Endothelial cell of umbilical vein (primary cell): Measurements from ENCODE around the gene KERA. TPM values are rescaled to one million over a fixed set of nuclear protein-coding genes. Genes with fewer than 3 reads are reported as not detected.

Experiments used
- BruUV-seq: library from RNA; stranded (reverse); fragments of 400-500 nt; replicated peaks from 2 replicates; lab custom pipeline; 2021; lab: Mats Ljungman, UMichigan
- CTCF ChIA-PET: fragments of 300-600, 350-600 bp; sonication (Branson Sonifier 250); formaldehyde crosslinking; loops from one replicate; lab custom pipeline; 2021; ENCODE audit warnings: antibody characterized with exemption, inconsistent platforms; lab: Charles Lee
- POLR2A ChIA-PET: fragments of 300-600, 350-600 bp; sonication (Branson Sonifier 250); formaldehyde crosslinking; loops from one replicate; lab custom pipeline; 2021; ENCODE audit warnings: antibody characterized with exemption, inconsistent platforms; lab: Charles Lee
- DNase-seq: peaks from one replicate; pipeline ENCODE4 v3.0.0-alpha.2; 2011; ENCODE audit warnings: low read depth, low spot score
- FAIRE-seq: peaks from 2 replicates; lab custom pipeline; 2011; peaks lifted over from hg19 to GRCh38; lab: Jason Lieb, UNC
- H2AFZ ChIP-seq: 2 replicates; pipeline ENCODE4 v1.6.0; 2012; ENCODE audit warnings: low read depth, low read length, control low read depth, inconsistent platforms
- H3K27ac ChIP-seq: 2 replicates; pipeline ENCODE4 v1.5.1; 2011; ENCODE audit warnings: low read depth, mild to moderate bottlenecking, control low read depth, low read length, moderate library complexity; ENCODE audit not compliant: insufficient read depth
- H3K27me3 ChIP-seq, 2 experiments: 2 replicates each; pipeline versions ENCODE4 v1.6.0 to v1.6.1; 2011; ENCODE audit warnings: low read length in 2 of 2, mixed read lengths in 1 of 2; ENCODE audit not compliant: control insufficient read depth in 2 of 2, insufficient read depth in 2 of 2
- H3K36me3 ChIP-seq, 2 experiments: 2 replicates in 1 of 2; 3 replicates in 1 of 2; pipeline ENCODE4 v1.5.1; 2011; ENCODE audit warnings: low read length in 2 of 2, mild to moderate bottlenecking in 1 of 2, moderate library complexity in 1 of 2; ENCODE audit not compliant: control insufficient read depth in 2 of 2, insufficient read depth in 2 of 2; ENCODE audit errors: extremely low read depth in 1 of 2
- H3K4me1 ChIP-seq: 3 replicates; pipeline ENCODE4 v1.5.1; 2011; ENCODE audit warnings: mild to moderate bottlenecking, low read length; ENCODE audit not compliant: control insufficient read depth, insufficient read depth; ENCODE audit errors: extremely low read depth
- H3K4me2 ChIP-seq: 2 replicates; pipeline ENCODE4 v1.6.1; 2011; ENCODE audit warnings: low read length, control low read depth, mixed read lengths; ENCODE audit not compliant: insufficient read depth
- H3K4me3 ChIP-seq, 3 experiments: fragments of 200-600 bp in 1 of 3; sonication (generic), shearing (Covaris generic) in 1 of 3; replicated peaks in 1 of 3; 2 replicates each; pipeline ENCODE4 v1.5.1; 2011 to 2016; ENCODE audit warnings: control low read depth in 3 of 3, low read length in 3 of 3, mild to moderate bottlenecking in 2 of 3, inconsistent platforms in 1 of 3, low read depth in 1 of 3, moderate library complexity in 1 of 3; ENCODE audit not compliant: insufficient read depth in 1 of 3
- H3K79me2 ChIP-seq: 2 replicates; pipeline ENCODE4 v1.6.0; 2012; ENCODE audit warnings: low read length, inconsistent platforms; ENCODE audit not compliant: control insufficient read depth, insufficient read depth
- H3K9ac ChIP-seq: replicated peaks from 2 replicates; pipeline ENCODE3; 2011; ENCODE audit warnings: low read length, control low read depth; ENCODE audit not compliant: insufficient read depth; ENCODE audit errors: extremely low read depth
- H3K9me1 ChIP-seq: replicated peaks from 3 replicates; pipeline ENCODE4 v1.6.0; 2011; ENCODE audit warnings: mild to moderate bottlenecking, low read length; ENCODE audit not compliant: control insufficient read depth, insufficient read depth; ENCODE audit errors: extremely low read depth
- H3K9me3 ChIP-seq: replicated peaks from 2 replicates; pipeline ENCODE4 v1.5.1; 2012; ENCODE audit warnings: low read length, inconsistent platforms; ENCODE audit not compliant: control insufficient read depth, insufficient read depth
- H4K20me1 ChIP-seq: replicated peaks from 2 replicates; pipeline ENCODE3; 2011; ENCODE audit warnings: mild to moderate bottlenecking, low read length; ENCODE audit not compliant: control insufficient read depth, insufficient read depth; ENCODE audit errors: extremely low read depth
- EZH2 ChIP-seq: IDR thresholded peaks from 2 replicates; pipeline ENCODE4 v1.6.1; 2012; ENCODE audit warnings: borderline replicate concordance, low read depth, mild to moderate bottlenecking, moderate library complexity, low read length, inconsistent platforms; ENCODE audit not compliant: severe bottlenecking
- FOS ChIP-seq: IDR thresholded peaks from 2 replicates; pipeline ENCODE4 v1.6.1; 2011; ENCODE audit warnings: mild to moderate bottlenecking, low read length, moderate library complexity, borderline replicate concordance; ENCODE audit not compliant: insufficient read depth
- GATA2 ChIP-seq: IDR thresholded peaks from 2 replicates; pipeline ENCODE4 v1.7.0; 2011; ENCODE audit warnings: low read depth, mild to moderate bottlenecking, moderate library complexity, mixed read lengths, low read length; ENCODE audit not compliant: insufficient read length, insufficient read depth
- JUN ChIP-seq: IDR thresholded peaks from 2 replicates; pipeline ENCODE4 v1.6.1; 2011; ENCODE audit warnings: borderline replicate concordance, low read depth; ENCODE audit not compliant: insufficient read length, insufficient read depth
- MYC ChIP-seq: IDR thresholded peaks from one replicate; pipeline ENCODE4 v1.6.1; 2011; ENCODE audit warnings: mild to moderate bottlenecking, low read depth, low read length
- POLR2A ChIP-seq: IDR thresholded peaks from 2 replicates; pipeline ENCODE4 v1.6.1; 2012; ENCODE audit warnings: low read depth, mild to moderate bottlenecking, control low read depth, low read length
- POLR2AphosphoS5 ChIP-seq: IDR thresholded peaks from 2 replicates; pipeline ENCODE4 v1.6.1; 2012; ENCODE audit warnings: low read depth, mild to moderate bottlenecking, control low read depth, low read length, moderate library complexity; ENCODE audit not compliant: insufficient read depth
- dilution Hi-C: fragments of 300-500 bp; cut with MboI; formaldehyde crosslinking; loops from one replicate; pipeline ENCODE4 v1.15.0; 2019; ENCODE audit warnings: low sequenced_read_pairs; ENCODE audit not compliant: extremely low pct_ligation_motif_present
- intact Hi-C: fragments of 100-400 bp; cut with micrococcal nuclease; formaldehyde crosslinking; loops from one replicate; pipeline ENCODE4 v1.10.0; 2022
- polyA plus RNA-seq, 4 experiments: library from polyadenylated mRNA; depleted of rRNA in 3 of 4; stranded (reverse) in 3 of 4; unstranded in 1 of 4; fragments of >200 nt; gene quantifications; 2 replicates each; pipeline versions ENCODE4 v1.2.1 to v1.2.3, GENCODE V29; 2011 to 2012; ENCODE audit warnings: missing spikeins in 1 of 4
- total RNA-seq: library from RNA; stranded (reverse); gene quantifications from 2 replicates; pipeline ENCODE4 v1.2.3, GENCODE V29; 2021
- TF ChIP-seq, protein P1 (sequence below), 2 donors: IDR thresholded peaks; 1 replicate in 1 of 2; 2 replicates in 1 of 2; pipeline ENCODE4 v1.5.1; 2011; ENCODE audit warnings: low read length in 2 of 2, mild to moderate bottlenecking in 2 of 2, moderate library complexity in 2 of 2, control low read depth in 1 of 2, inconsistent platforms in 1 of 2, low read depth in 1 of 2; ENCODE audit not compliant: insufficient read depth in 1 of 2; ENCODE audit errors: extremely low read depth in 1 of 2
- TF ChIP-seq, protein P2 (sequence below): IDR thresholded peaks from 2 replicates; pipeline ENCODE4 v1.6.1; 2011; ENCODE audit not compliant: insufficient read depth, insufficient read length

Gene KERA
- total and polyA plus RNA-seq, 2 donors (not counting 3 experiments of a cell fraction or from before 2014, with no cell fraction given): not detected

DNA sequence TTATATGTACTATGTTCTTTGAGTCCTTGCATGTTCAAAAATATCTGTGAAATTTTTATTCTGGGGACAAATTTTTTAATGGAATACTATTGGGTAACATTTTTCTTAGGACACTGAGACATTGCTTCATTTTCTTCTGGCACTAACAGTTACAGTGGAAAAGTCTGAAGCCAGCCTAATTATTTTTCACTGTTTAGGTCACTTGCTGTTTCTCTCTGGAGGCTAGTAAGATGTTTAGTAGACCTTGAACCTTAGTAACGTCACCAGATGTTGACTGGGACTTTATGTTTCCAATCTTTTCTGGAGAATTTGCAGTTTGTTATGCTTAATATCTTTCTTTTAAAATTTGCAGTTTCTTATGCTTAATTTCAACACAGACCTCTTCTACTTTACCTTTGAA lies 40.8 kb downstream of the KERA start:
- intact Hi-C loops: no loop called here
- no TSS peak for BruUV-seq
- H3K4me2 ChIP-seq: no peak overlapping the region

More for the DNA sequence above, 40.8 kb downstream of the KERA start:
- dilution Hi-C loops: no loop called here
- TF ChIP-seq EZH2 (no peak), JUN (no peak), MYC (no peak), FOS (no peak), POLR2AphosphoS5 (no peak), POLR2A (no peak), GATA2 (no peak)
- TF ChIP-seq, protein P1, sequence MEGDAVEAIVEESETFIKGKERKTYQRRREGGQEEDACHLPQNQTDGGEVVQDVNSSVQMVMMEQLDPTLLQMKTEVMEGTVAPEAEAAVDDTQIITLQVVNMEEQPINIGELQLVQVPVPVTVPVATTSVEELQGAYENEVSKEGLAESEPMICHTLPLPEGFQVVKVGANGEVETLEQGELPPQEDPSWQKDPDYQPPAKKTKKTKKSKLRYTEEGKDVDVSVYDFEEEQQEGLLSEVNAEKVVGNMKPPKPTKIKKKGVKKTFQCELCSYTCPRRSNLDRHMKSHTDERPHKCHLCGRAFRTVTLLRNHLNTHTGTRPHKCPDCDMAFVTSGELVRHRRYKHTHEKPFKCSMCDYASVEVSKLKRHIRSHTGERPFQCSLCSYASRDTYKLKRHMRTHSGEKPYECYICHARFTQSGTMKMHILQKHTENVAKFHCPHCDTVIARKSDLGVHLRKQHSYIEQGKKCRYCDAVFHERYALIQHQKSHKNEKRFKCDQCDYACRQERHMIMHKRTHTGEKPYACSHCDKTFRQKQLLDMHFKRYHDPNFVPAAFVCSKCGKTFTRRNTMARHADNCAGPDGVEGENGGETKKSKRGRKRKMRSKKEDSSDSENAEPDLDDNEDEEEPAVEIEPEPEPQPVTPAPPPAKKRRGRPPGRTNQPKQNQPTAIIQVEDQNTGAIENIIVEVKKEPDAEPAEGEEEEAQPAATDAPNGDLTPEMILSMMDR (IDR thresholded peaks at IDR 0.05; ENCODE audit: extremely low read depth in 1 of 2, insufficient read depth in 1 of 2, low read depth in 1 of 2, low read length in 2 of 2): no peak
- TF ChIP-seq, protein P2, sequence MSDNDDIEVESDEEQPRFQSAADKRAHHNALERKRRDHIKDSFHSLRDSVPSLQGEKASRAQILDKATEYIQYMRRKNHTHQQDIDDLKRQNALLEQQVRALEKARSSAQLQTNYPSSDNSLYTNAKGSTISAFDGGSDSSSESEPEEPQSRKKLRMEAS: no peak
- no peaks in the 10 kb centered on the region for H3K36me3 ChIP-seq
- no peak overlapping the region for H3K9ac ChIP-seq
- no peaks in the 10 kb centered on the region for H3K9me3 ChIP-seq
- CTCF ChIA-PET: interaction anchor here (1.2 kb wide), 1 partner anchor 12 kb away, joined by 4 read pairs; no protein-coding TSS in a partner anchor
- no peak overlapping the region for H3K4me3 ChIP-seq
- no peak overlapping the region for H3K27ac ChIP-seq
- DNase-seq (no peak), FAIRE-seq (peak; percentile 12)
- H2AFZ ChIP-seq: no peak overlapping the region
- POLR2A ChIA-PET: no interaction called here
- H3K4me1 ChIP-seq: no peaks in the 10 kb centered on the region
- no peaks in the 10 kb centered on the region for H4K20me1 ChIP-seq
- no peaks in the 10 kb centered on the region for H3K9me1 ChIP-seq
- H3K27me3 ChIP-seq: no peaks in the 10 kb centered on the region
- no peaks in the 10 kb centered on the region for H3K79me2 ChIP-seq
